ENCODE measurements around the gene CLDN24.

GRCh38 chr4:183312841-183313240, 9.4 kb downstream of the CLDN24 start:
- no peak for TF ChIP-seq CTCF (conservative IDR thresholded peaks at IDR 0.05 in 1 of 2, IDR thresholded peaks at IDR 0.05 in 1 of 2; ENCODE audit: low read depth in 1 of 2, low read length in 2 of 2)
- TF ChIP-seq EZH2 (IDR thresholded peaks at IDR 0.05; ENCODE audit: low read length, missing control alignments), result no peak
